GM18867 (cell line): ENCODE results near the gene SLC39A11.
"Not testable (repeated sequence)": the region's sequence is repeated elsewhere in the genome, so short reads cannot be mapped to it uniquely, and the experiment has no call there.

ENCODE experiments used
- ATAC-seq: cut with Tn5 transposase; IDR thresholded peaks from one replicate; pipeline ENCODE4 v1.9.1; 2021; ENCODE audit warnings: mild to moderate bottlenecking, moderate library complexity; ENCODE audit not compliant: unreplicated experiment

The SLC39A11 gene

DNA sequence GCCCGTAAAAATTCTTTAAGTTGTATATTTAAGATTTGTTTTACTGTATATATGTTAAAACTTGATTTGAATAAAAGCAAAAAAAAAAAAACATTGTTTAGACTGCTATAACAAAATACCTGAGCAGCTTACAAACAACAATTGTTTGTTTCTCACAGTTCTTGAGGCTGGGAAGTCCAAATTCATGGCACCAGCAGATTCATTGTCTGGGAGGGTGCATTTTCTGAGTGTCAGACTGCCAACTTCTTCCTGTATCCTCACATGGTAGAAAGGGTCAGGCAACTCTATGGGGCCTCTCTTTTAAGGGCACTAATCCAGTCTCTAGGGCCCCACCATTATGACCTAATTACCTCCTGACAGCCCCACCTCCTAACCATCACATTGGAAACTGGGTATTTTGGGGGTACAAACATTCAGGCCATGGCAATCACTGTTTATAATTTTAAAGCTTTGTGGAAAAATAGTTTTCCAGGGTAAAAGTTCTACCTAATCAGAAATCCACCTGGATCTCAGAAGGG, 281.4 kb downstream of the SLC39A11 start:
- ATAC-seq, result no peak

DNA sequence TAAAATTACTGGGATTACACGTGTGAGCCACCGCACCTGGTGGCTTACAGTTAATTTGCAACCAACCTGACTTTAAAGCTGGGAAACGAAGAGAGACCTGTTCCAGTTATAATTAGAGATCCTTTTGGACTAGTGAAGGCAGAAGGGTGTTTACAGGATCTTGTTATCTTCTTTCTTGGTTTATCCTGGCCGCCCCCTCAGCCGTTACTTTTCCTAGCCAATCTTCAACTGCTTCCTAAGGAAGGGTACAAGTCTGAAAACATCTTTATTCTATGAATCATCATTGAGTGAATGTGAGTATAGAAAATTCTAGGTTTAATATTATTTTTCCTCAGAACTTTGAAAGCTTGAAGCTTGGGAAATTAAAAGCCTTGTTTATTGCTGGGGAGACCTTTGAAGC, 286.5 kb downstream of the SLC39A11 start:
- no peak for ATAC-seq

DNA sequence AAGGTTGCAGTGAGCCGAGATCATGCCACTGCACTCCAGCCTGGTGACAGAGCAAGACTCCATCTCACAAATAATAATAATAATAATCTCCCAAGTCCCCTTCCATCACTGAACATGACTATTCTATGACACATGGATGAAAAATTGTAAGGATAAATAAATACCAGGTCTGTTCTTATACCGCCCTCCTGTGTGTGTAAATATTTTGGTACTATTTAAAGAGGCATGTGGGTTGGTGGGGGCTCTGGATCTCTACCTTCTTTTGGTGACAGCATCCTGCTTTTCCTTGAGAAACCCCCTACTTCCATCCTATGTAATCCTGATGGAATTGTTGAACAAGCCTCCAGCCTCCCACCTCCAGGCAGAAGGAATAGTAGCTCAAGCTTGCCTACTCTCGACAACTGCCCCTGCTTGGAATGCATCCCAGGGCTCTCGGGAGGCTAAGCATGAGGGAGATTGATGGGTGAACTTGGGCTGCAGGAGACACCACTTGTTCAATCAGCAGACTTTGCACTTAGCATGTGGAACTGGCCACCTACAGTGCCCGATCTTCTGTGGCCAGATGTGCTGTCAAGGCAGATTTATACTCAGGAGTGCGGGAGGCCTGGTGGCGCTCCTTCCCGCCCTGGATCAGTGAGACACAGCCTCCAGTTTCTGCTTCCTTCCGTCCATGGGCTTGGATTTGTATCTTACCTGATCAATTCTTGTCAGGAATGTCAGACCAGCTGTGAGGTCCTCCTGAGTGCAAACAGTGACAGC, 287.4 kb downstream of the SLC39A11 start:
- no peak for ATAC-seq

DNA sequence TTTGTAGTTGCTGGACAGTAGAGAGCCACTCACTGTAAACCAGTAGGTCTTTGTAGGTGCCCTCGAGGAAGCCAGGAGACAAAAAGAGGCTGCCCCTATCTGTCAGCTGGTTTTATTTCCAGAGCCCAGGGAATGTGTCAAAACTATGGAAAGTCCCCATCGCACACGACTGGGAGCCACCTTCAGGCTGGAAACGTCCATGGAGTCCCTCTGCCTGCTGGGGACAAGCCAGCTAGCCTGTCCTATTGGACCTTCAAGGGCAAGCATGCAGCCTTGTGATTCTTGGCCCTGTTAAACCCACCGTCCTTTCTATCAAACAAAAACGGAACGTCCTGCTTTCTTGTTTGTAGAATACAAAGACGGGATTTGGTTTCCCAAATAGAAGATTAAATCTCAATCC, 289.8 kb downstream of the SLC39A11 start:
- no peak for ATAC-seq

DNA sequence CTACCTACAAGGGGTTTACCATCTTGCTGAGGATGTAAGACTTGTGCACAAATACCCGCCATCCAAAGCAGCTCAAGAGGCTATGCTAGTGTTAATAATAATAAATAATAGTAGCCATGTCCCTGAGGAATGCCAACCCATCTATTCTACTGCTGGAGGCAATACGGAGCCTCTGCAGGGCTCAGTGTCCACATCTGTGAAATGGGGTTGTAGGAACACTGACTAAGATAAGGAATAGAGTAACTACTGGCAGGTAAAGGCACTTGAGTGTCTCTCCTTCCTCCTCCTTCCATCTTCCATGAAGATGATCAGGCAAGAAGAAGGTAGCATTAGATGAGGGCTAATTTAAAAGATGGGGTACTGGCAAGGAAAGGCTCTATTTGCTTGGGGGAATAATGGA, 295.3 kb downstream of the SLC39A11 start:
- ATAC-seq, result no peak

DNA sequence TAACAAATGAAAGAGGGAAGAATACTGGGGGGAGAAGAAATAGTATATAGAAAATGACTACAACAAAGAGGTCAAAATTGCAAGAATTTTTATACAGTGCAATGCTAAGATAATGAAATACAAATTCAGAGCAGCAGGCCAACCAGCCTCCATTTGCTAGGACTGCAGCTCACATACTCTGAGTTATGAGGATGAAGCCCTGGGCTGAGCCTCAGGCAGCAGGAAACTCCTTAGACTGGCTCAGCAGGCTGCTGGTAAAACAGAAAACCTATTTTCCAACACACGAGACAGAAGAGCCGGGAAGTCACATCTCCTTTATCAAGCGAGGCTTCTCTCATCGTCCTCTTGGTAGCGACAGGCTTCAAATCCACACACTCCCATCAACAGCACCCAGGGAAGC, 296.5 kb downstream of the SLC39A11 start:
- ATAC-seq, result no peak

DNA sequence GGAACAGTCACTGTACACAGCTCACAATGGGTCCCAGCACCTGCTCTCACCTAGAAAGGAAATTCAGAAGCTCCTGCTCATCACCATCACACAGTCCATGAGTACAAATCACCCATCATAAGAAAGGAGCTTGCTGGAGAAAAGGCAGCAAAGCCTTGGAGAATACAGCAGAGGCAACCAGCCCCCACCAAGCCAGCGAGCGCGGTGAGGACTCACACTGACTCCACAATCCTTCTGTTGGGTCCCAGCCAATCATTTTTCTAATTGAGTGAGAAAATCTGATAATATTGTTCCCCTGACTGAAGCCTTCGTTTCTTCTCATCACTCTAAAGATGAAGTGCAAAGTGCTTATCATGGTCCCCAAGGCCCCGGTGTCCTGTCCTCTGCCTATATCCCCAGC, 298.3 kb downstream of the SLC39A11 start:
- ATAC-seq, result no peak

DNA sequence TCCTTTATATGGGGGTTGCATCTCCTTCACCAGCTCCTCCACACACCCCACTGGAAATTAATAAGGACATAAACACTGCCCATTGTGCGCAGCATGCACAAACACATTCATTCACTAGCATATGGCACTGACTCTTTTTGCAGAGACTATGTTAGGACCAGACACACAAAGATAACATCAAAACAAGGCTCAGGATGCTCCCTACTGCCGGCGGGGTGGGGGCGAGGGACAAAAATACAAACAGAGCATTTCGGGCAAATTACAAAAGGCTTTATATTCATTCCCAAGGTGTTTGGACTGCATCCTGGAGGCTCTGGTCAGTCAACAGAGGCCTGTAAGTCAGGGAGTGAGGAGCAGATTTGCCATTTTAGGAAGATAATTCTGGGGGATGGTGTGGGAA, 299.7 kb downstream of the SLC39A11 start:
- no peak for ATAC-seq

DNA sequence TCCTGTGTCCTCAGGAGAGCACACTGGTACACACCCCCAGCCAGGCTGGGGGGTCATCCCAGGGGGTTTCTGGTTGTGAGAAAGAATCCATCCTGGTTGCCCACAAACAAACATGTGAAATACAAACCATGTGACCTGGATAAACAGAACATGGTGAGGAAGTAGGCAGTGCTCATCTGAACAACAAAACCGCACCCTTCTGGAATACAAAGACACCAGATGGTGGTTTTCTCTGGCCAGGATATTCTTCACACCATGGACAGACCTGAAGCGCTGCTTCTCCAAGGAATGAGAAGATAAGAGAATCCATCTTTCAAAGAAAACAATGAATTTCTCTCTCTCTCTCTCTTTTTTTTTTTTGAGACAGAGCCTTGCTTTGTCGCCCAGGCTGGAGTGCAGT, 302.3 kb downstream of the SLC39A11 start:
- no peak for ATAC-seq

DNA sequence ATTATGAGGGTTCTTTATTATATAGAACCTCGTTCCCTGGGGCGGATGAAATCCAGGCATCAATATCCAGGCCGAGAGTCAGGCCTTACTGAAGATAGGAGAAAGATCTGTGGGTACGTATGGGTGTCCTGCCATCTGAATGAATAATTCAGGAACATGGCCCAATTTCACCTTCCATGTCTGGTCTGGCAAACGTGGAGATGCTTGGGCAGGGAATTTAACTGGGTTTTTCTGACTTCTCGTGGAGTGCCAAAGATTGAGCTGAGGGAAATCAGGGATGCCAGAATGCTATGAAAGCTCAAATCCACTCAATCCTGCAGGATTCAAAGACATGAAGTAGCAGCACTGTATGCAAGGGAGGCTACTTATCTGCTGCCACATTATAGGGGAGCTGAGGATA, 302.8 kb downstream of the SLC39A11 start:
- no peak for ATAC-seq

DNA sequence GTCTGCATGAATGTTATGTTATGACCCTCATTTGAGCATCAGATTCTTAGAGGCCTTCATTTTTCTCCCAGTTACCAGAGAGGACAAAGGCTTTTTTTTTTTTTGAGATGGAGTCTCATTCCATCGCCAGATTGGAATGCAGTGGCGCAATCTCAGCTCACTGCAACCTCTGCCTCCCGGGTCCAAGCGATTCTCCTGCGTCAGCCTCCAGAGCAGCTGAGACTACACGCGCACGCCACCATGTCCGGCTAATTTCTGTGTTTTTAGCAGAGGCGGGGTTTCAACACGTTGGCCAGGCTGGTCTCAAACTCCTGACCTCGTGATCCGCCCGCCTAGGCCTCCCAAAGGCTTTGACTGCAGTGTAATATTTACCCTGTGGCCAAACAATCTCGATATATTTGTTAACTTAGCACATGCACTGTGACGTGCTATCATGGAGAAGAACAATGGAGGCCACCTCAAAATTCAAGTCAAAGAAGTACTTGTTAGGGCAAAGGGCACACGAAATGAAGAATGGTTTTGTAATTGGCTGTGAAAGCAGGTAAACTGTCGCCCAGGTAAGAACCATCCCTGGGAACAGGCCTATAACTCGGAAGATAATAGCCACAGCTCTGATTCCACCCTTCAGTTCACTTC, 303.4 kb downstream of the SLC39A11 start:
- ATAC-seq, result no peak

DNA sequence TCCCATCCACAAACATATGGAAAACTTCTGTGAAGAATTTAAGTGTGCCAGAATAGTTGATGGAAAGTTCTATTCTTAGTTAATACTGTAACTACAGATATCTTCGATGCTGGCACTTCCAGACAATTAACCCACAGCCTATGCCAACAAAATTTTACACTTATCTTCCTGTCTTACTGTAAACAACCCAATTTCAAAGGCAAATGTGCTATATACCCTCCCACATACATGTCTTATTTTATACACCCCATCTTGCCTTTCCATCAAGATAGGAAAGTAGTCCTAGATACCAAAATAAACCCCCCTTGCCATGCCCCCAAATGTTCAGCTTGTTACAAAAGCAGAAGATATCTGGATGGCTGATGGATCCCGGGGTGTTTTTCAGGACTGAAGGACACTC, 306.3 kb downstream of the SLC39A11 start:
- no peak for ATAC-seq

DNA sequence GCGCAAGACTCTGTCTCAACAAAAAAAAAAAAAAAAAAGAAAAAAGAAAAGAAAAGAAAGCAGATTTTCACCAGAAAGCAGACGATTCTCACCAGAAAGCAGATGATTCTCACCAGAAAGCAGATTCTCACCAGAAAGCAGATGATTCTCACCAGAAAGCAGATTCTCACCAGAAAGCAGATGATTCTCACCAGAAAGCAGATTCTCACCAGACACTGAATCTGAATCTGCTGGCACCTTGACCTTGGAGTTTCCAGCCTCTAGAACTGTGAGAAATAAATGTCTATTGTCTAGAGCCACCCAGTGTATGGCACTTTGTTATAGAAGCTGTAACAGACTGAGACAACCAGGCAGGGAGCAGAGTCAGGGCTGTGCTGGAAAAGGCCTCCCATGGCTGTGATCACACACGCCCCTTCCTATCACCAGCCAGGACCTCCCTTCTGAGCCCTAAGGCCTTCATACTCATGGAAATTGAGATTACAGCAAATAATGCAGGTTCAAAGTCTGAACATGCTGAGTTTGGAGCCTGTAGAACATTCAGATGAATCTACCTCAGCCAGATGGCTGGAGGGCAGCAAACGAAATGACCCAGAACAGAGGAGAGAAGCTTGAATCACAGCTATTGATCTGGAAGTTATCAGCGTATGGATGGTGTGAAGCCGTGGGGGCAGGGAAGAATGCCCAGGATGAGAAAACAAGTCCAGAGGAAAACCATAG, 309.3 kb downstream of the SLC39A11 start:
- ATAC-seq, result no peak

DNA sequence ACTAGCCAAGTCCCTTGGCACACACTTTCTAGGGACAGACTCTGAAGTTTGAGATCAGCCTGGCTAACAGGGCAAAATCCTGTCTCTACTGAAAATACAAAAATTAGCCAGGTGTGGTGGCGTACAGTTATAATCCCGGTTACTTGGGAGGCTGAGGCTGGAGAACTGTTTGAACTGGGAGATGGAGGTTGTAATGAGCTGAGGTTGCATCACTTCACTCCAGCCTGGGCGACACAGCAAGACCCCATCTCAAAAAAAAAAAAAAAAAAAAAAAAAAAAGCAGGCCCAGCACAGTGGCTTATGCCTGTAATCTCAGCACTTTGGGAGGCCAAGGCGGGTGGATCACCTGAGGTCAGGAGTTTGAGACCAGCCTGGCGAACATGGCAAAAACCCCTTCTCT, 310.1 kb downstream of the SLC39A11 start:
- ATAC-seq, result not testable (repeated sequence)

DNA sequence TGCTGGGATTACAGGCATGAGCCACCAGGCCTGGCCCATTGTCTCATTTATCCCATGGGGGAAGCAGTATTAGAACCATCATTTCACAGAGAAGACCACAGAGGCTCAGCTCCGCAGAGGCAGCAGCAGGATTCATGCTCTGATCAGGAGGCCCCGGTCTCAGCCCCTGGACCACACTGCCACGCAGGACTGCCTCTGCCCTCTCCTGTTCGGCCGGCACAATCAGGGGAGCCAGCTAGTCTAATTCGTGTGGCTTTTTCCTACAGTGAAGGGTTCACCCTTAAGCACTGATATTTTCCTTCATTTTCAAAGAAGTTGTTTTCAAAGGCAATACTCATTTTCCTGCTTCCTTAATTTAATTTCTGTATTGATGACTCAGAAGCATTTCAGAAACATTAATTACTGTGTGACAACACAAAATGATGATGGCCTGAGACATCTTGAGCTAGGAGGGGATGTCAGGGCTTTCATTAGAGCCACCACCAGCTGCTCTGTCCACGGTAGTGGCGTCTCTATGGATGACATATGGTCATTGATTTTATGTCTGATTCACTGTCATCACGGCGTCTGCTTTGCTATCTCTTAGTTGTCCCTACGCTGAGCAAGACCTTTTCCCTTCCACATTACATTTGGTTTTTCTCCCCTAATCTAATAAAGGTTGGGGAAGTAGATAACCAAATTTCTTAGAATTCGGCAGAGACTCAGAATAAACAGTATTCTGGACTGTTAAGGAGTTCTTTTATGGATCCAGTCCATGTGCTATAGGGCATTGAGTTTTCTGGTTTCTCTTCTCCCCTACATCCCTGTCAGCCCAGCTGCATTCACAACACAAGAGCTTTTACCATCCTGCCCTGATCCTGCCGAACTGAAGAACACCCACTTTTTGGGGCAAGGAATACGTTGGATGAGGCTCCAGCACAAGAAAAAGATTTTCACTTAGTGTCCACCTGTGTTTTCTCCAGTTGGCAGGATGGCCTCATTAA, 314.0 kb downstream of the SLC39A11 start:
- ATAC-seq, result no peak

DNA sequence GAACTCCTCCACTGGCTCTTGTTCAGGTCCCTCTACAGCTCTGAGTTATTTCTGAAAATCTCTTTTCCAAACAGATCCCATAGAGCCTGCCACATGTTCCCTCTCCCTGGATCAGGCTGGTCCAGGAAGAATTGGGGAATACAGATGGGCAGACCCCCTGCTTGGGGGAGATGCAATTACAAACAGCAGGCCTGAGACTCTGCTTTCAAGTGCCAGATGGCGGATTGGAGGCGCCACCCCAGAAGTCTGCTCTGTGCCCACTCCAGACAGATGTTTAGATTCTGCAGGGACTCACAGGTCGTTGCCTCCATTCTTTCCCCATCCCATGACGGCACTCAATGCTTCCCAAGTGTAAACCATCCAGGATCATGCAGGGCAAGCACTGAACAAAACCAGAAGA, 316.6 kb downstream of the SLC39A11 start:
- ATAC-seq, result no peak

DNA sequence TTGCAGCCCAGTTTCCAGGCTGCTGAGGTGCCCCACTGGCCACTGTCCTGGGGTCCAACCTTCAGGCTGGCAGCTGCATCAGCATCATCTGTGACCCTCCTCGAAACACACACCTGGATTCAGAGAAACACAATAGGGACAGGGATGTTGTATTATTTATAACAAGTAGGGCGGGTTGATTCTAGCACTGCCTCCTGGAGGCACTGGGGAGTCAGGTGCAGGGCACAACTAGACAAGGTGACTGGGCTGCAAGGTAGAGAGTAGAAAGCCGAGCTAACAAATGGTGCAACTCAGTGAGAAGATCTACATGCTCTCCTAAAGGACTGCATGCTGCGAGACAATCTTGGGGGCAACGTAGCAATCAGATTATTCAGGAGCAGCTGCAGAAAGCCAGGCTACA, 317.3 kb downstream of the SLC39A11 start:
- no peak for ATAC-seq

DNA sequence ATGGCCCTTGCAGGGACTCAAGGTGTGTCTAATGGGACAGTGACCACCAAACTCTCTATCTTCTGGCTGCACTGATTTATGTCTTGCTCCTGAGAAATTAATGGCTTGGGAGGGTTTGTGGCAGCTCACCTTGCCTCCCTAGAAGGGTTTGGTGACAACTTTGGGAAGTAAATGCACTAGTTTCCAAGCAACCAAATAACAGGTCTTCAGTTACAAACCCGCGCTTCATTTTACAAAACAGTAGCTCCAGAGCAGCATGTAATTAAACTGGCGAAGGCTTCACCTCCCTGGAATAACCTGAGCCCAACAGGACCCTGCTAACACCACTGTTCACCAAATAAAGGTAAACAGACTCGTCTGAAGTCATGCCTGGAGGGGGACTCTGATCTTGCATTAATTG, 318.3 kb downstream of the SLC39A11 start:
- ATAC-seq, result no peak

DNA sequence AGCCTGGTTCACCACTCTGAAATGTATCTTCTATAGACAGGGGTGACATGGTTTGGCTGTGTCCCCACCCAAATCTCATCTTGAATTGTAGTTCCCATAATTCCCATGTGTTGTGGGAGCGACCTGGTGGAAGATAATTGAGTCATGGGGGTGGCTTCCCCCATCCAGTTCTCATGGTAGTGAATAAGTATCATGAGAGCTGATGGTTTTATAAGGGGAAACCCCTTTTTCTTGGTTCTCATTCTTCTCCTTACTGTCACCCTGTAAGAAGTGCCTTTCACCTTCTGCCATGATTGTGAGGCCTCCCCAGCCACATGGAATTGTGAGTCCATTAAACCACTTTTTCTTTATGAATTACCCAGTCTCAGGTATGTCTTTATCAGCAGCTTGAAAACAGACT, 319.3 kb downstream of the SLC39A11 start:
- not testable (repeated sequence) for ATAC-seq

DNA sequence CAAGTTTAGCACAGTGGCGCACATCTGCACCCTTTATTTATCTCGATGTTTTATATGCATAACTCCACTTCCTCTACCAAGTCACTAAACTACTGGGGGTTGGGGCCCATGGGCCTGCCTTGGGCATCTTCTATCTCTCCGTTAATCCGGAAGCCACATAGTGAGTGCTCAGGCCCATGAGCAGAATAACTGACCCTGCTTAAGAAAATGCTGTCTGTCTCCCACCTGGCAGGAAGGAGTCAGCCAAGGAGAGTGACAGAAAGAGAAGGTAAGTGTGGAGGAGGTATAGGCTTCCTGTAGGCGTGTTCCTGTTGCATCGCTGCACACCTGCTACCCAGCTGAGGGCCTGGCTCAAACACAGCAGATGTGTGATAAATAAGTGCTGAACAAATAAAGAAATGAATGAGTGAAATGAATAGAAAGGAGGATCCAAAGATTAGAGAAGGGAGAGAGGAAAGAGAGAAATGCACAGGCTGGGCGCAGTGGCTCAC, 320.1 kb downstream of the SLC39A11 start:
- no peak for ATAC-seq

DNA sequence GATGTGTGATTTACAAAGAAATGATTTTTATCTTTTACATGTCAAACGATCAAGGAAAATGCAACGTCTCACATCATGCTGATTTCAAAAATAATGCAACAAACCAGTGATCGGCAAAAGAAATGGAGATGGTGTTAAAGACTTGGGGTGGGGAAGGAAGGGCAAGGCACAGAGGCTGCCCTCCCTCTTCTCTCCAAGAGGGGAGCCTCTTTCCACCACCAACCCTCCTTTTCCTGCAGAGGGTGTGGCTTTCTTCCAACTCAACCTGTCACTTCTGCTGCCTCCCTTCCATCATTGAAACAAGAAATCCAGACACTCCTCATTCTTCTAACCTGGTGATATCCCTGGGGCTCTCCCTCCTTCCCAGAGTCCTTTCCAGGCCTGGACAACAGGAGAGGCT, 320.8 kb downstream of the SLC39A11 start:
- ATAC-seq, result no peak
